ENCODE data around the gene GAS2L3. TPM values are rescaled to one million over a fixed set of nuclear protein-coding genes. Genes with fewer than 3 reads are reported as not detected.

Gene GAS2L3
- total and polyA plus RNA-seq, 2 of the 13 experiments (the other 11 are each of a cell fraction or from before 2014, with no cell fraction given) = 7.0 to 20.8 TPM

GRCh38 chr12:100554608-100555077 lies 18.8 kb upstream of the GAS2L3 start (continued):
- TF ChIP-seq, protein P1, sequence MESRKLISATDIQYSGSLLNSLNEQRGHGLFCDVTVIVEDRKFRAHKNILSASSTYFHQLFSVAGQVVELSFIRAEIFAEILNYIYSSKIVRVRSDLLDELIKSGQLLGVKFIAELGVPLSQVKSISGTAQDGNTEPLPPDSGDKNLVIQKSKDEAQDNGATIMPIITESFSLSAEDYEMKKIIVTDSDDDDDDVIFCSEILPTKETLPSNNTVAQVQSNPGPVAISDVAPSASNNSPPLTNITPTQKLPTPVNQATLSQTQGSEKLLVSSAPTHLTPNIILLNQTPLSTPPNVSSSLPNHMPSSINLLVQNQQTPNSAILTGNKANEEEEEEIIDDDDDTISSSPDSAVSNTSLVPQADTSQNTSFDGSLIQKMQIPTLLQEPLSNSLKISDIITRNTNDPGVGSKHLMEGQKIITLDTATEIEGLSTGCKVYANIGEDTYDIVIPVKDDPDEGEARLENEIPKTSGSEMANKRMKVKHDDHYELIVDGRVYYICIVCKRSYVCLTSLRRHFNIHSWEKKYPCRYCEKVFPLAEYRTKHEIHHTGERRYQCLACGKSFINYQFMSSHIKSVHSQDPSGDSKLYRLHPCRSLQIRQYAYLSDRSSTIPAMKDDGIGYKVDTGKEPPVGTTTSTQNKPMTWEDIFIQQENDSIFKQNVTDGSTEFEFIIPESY (CRISPR knock-in tag; IDR thresholded peaks at IDR 0.05) = no peak
- TF ChIP-seq ZFP82 (CRISPR knock-in tag; IDR thresholded peaks at IDR 0.05; ENCODE audit: borderline replicate concordance) (no peak), ZMYM4 (CRISPR knock-in tag; IDR thresholded peaks at IDR 0.05) (peak; percentile 35; the same call in 1 of the 2 replicates), FOXK1 (CRISPR knock-in tag; IDR thresholded peaks at IDR 0.05; ENCODE audit: borderline replicate concordance, low read depth) (peak; percentile 30; the same call in 1 of the 2 replicates), ZNF543 (CRISPR knock-in tag; IDR thresholded peaks at IDR 0.05) (no peak), GFI1 (CRISPR knock-in tag; IDR thresholded peaks at IDR 0.05; ENCODE audit: borderline replicate concordance) (0 out of 2 replicates have a peak, but pooled peaks have one; percentile 22), ELF1 (CRISPR knock-in tag; IDR thresholded peaks at IDR 0.05) (peak; percentile 69), FOXA3 (CRISPR knock-in tag; IDR thresholded peaks at IDR 0.05) (0 out of 2 replicates have a peak, but pooled peaks have one; percentile 18), FOSL2 (CRISPR knock-in tag; IDR thresholded peaks at IDR 0.05) (no peak), ZNF263 (CRISPR knock-in tag; IDR thresholded peaks at IDR 0.05) (no peak), ZNF713 (CRISPR knock-in tag; IDR thresholded peaks at IDR 0.05) (no peak), NR2F6 (IDR thresholded peaks at IDR 0.05) (0 out of 2 replicates have a peak, but pooled peaks have one; percentile 20), NR2F6 (CRISPR knock-in tag; IDR thresholded peaks at IDR 0.05) (no peak), MIER2 (CRISPR knock-in tag; IDR thresholded peaks at IDR 0.05) (0 out of 2 replicates have a peak, but pooled peaks have one; percentile 28), NR2F1 (CRISPR knock-in tag; IDR thresholded peaks at IDR 0.05) (no peak), YEATS2 (CRISPR knock-in tag; IDR thresholded peaks at IDR 0.05; ENCODE audit: borderline replicate concordance) (no peak), SMAD3 (CRISPR knock-in tag; IDR thresholded peaks at IDR 0.05) (0 out of 2 replicates have a peak, but pooled peaks have one; percentile 19), KDM5A (IDR thresholded peaks at IDR 0.05; ENCODE audit: borderline replicate concordance, low read length) (0 out of 2 replicates have a peak, but pooled peaks have one; percentile 33), GATAD2A (CRISPR knock-in tag; IDR thresholded peaks at IDR 0.05) (0 out of 2 replicates have a peak, but pooled peaks have one; percentile 38), HMG20A (CRISPR knock-in tag; IDR thresholded peaks at IDR 0.05; ENCODE audit: borderline replicate concordance) (0 out of 2 replicates have a peak, but pooled peaks have one; percentile 17)
- TF ChIP-seq, protein P2, sequence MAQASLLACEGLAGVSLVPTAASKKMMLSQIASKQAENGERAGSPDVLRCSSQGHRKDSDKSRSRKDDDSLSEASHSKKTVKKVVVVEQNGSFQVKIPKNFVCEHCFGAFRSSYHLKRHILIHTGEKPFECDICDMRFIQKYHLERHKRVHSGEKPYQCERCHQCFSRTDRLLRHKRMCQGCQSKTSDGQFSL (CRISPR knock-in tag; IDR thresholded peaks at IDR 0.05) = no peak
- TF ChIP-seq, protein P3, sequence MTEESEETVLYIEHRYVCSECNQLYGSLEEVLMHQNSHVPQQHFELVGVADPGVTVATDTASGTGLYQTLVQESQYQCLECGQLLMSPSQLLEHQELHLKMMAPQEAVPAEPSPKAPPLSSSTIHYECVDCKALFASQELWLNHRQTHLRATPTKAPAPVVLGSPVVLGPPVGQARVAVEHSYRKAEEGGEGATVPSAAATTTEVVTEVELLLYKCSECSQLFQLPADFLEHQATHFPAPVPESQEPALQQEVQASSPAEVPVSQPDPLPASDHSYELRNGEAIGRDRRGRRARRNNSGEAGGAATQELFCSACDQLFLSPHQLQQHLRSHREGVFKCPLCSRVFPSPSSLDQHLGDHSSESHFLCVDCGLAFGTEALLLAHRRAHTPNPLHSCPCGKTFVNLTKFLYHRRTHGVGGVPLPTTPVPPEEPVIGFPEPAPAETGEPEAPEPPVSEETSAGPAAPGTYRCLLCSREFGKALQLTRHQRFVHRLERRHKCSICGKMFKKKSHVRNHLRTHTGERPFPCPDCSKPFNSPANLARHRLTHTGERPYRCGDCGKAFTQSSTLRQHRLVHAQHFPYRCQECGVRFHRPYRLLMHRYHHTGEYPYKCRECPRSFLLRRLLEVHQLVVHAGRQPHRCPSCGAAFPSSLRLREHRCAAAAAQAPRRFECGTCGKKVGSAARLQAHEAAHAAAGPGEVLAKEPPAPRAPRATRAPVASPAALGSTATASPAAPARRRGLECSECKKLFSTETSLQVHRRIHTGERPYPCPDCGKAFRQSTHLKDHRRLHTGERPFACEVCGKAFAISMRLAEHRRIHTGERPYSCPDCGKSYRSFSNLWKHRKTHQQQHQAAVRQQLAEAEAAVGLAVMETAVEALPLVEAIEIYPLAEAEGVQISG (CRISPR knock-in tag; IDR thresholded peaks at IDR 0.05) = no peak
- TF ChIP-seq, protein P4, sequence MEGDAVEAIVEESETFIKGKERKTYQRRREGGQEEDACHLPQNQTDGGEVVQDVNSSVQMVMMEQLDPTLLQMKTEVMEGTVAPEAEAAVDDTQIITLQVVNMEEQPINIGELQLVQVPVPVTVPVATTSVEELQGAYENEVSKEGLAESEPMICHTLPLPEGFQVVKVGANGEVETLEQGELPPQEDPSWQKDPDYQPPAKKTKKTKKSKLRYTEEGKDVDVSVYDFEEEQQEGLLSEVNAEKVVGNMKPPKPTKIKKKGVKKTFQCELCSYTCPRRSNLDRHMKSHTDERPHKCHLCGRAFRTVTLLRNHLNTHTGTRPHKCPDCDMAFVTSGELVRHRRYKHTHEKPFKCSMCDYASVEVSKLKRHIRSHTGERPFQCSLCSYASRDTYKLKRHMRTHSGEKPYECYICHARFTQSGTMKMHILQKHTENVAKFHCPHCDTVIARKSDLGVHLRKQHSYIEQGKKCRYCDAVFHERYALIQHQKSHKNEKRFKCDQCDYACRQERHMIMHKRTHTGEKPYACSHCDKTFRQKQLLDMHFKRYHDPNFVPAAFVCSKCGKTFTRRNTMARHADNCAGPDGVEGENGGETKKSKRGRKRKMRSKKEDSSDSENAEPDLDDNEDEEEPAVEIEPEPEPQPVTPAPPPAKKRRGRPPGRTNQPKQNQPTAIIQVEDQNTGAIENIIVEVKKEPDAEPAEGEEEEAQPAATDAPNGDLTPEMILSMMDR (CRISPR knock-in tag; IDR thresholded peaks at IDR 0.05) = peak; percentile 82
- TF ChIP-seq, protein P5, sequence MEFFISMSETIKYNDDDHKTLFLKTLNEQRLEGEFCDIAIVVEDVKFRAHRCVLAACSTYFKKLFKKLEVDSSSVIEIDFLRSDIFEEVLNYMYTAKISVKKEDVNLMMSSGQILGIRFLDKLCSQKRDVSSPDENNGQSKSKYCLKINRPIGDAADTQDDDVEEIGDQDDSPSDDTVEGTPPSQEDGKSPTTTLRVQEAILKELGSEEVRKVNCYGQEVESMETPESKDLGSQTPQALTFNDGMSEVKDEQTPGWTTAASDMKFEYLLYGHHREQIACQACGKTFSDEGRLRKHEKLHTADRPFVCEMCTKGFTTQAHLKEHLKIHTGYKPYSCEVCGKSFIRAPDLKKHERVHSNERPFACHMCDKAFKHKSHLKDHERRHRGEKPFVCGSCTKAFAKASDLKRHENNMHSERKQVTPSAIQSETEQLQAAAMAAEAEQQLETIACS (CRISPR knock-in tag; IDR thresholded peaks at IDR 0.05) = no peak
